NT2/D1 (cell line): ENCODE data around the gene CCL24.
"Not testable (repeated sequence)": the region's sequence is repeated elsewhere in the genome, so short reads cannot be mapped to it uniquely, and the experiment has no call there.

Experiments used
- DNase-seq: peaks from one replicate; pipeline ENCODE4 v3.0.0-alpha.2; 2011; ENCODE audit warnings: low read depth, low spot score
- H3K27me3 ChIP-seq: 2 replicates; pipeline ENCODE4 v1.6.0; 2011; ENCODE audit warnings: mild to moderate bottlenecking; ENCODE audit not compliant: insufficient read length, insufficient read depth
- H3K36me3 ChIP-seq: 2 replicates; pipeline ENCODE4 v1.6.1; 2011; ENCODE audit warnings: mild to moderate bottlenecking, low read length, mixed read lengths; ENCODE audit not compliant: insufficient read depth, insufficient read length
- H3K4me1 ChIP-seq: 2 replicates; pipeline ENCODE4 v1.5.1; 2011; ENCODE audit not compliant: insufficient read depth, insufficient read length
- H3K4me3 ChIP-seq: 2 replicates; pipeline ENCODE4 v1.5.1; 2011; ENCODE audit warnings: low read depth; ENCODE audit not compliant: insufficient read length
- H3K9ac ChIP-seq: 2 replicates; pipeline ENCODE4 v1.6.0; 2011; ENCODE audit warnings: low read depth; ENCODE audit not compliant: insufficient read length
- H3K9me3 ChIP-seq: 2 replicates; pipeline ENCODE4 v1.5.1; 2011; ENCODE audit warnings: mild to moderate bottlenecking, low read length; ENCODE audit not compliant: insufficient read depth
- SUZ12 ChIP-seq: IDR thresholded peaks from 2 replicates; pipeline ENCODE4 v1.6.1; 2011; ENCODE audit not compliant: insufficient read length, insufficient read depth; ENCODE audit errors: extremely low read depth
- YY1 ChIP-seq: IDR thresholded peaks from 2 replicates; pipeline ENCODE4 v1.6.1; 2011; ENCODE audit not compliant: insufficient read length, insufficient read depth
- ZNF274 ChIP-seq: IDR thresholded peaks from 2 replicates; pipeline ENCODE4 v1.6.1; 2011; ENCODE audit warnings: mild to moderate bottlenecking, low read depth, low read length

CCL24 gene

GRCh38 chr7:75813781-75814236 is at the start of gene CCL24:
CCL24 (minus strand) TSS chr7:75813806; CDS start chr7:75813715, 91 bp downstream.
- Histone ChIP-seq H3K9ac (no peak within 1 kb of the TSS), H3K4me1 (peaks cover 2% of the 10 kb centered on the region), H3K9me3 (no peaks in the 10 kb centered on the region), H3K36me3 (no peaks in the 10 kb centered on the region), H3K27me3 (peaks cover 6% of the 10 kb centered on the region), H3K4me3 (no peak within 1 kb of the TSS)
- TF ChIP-seq ZNF274 (no peak), YY1 (no peak), SUZ12 (no peak)
- no peak for DNase-seq

GRCh38 chr7:75861636-75862035 is 48.0 kb upstream of the CCL24 start:
- Histone ChIP-seq H3K4me1 (peaks cover 1% of the 10 kb centered on the region), H3K36me3 (no peaks in the 10 kb centered on the region), H3K9ac (no peak overlapping the region), H3K9me3 (no peaks in the 10 kb centered on the region), H3K4me3 (no peak overlapping the region), H3K27me3 (no peaks in the 10 kb centered on the region)
- no peak for TF ChIP-seq ZNF274
- no peak for TF ChIP-seq YY1
- no peak for TF ChIP-seq SUZ12
- no peak for DNase-seq

GRCh38 chr7:75858410-75858809 is 44.8 kb upstream of the CCL24 start:
- no peaks in the 10 kb centered on the region for H3K36me3 ChIP-seq
- H3K9me3 ChIP-seq: no peaks in the 10 kb centered on the region
- no peak for DNase-seq
- H3K27me3 ChIP-seq: no peaks in the 10 kb centered on the region
- no peak overlapping the region for H3K9ac ChIP-seq
- H3K4me1 ChIP-seq: no peaks in the 10 kb centered on the region
- TF ChIP-seq SUZ12: no peak
- no peak for TF ChIP-seq YY1
- TF ChIP-seq ZNF274: no peak
- no peak overlapping the region for H3K4me3 ChIP-seq

- no peaks in the 10 kb centered on the region for H3K9me3 ChIP-seq
- DNase-seq: no peak
- no peaks in the 10 kb centered on the region for H3K27me3 ChIP-seq
- TF ChIP-seq SUZ12 (no peak), YY1 (no peak), ZNF274 (no peak)
- no peaks in the 10 kb centered on the region for H3K4me1 ChIP-seq
- no peak overlapping the region for H3K9ac ChIP-seq
- no peaks in the 10 kb centered on the region for H3K36me3 ChIP-seq
- H3K4me3 ChIP-seq: no peak overlapping the region
Observed at GRCh38 chr7:75856536-75856935, 42.9 kb upstream of the CCL24 start.

- H3K27me3 ChIP-seq, DNase-seq: not testable (repeated sequence)
Observed at GRCh38 chr7:75854813-75855345, 41.3 kb upstream of the CCL24 start.

GRCh38 chr7:75854233-75854632 is 40.6 kb upstream of the CCL24 start:
- H3K27me3 ChIP-seq: no peaks in the 10 kb centered on the region
- H3K4me1 ChIP-seq: no peaks in the 10 kb centered on the region
- no peaks in the 10 kb centered on the region for H3K36me3 ChIP-seq
- no peak overlapping the region for H3K4me3 ChIP-seq
- no peak for DNase-seq
- TF ChIP-seq YY1 (no peak), SUZ12 (no peak), ZNF274 (no peak)
- H3K9ac ChIP-seq: no peak overlapping the region
- H3K9me3 ChIP-seq: no peaks in the 10 kb centered on the region

More at GRCh38 chr7:75854813-75855345, 41.3 kb upstream of the CCL24 start:
- not testable (repeated sequence) for H3K36me3 ChIP-seq, H3K4me3 ChIP-seq, H3K9ac ChIP-seq, H3K4me1 ChIP-seq, H3K9me3 ChIP-seq

GRCh38 chr7:75850235-75850634 is 36.6 kb upstream of the CCL24 start:
- DNase-seq: no peak
- Histone ChIP-seq H3K9me3 (no peaks in the 10 kb centered on the region), H3K36me3 (no peaks in the 10 kb centered on the region), H3K27me3 (no peaks in the 10 kb centered on the region), H3K4me3 (no peak overlapping the region), H3K9ac (no peak overlapping the region), H3K4me1 (no peaks in the 10 kb centered on the region)
- TF ChIP-seq SUZ12: no peak
- no peak for TF ChIP-seq YY1
- no peak for TF ChIP-seq ZNF274

- Histone ChIP-seq H3K9ac (no peak overlapping the region), H3K9me3 (no peaks in the 10 kb centered on the region), H3K36me3 (no peaks in the 10 kb centered on the region), H3K4me3 (no peak overlapping the region), H3K4me1 (no peaks in the 10 kb centered on the region), H3K27me3 (no peaks in the 10 kb centered on the region)
- TF ChIP-seq ZNF274: no peak
- TF ChIP-seq YY1: no peak
- TF ChIP-seq SUZ12: no peak
- DNase-seq: no peak
Observed at GRCh38 chr7:75849573-75849972, 36.0 kb upstream of the CCL24 start.
